HCT116 (cell line): ENCODE data around the gene STX16. TPM values are rescaled to one million over a fixed set of nuclear protein-coding genes. Genes with fewer than 3 reads are reported as not detected.

Experiments
- ATAC-seq: fragments of 200-7000 bp; cut with Tn5 transposase; 2 replicates; pipeline ENCODE4 v1.9.1; 2020; ENCODE audit warnings: mild to moderate bottlenecking, moderate library complexity
- BruUV-seq: library from RNA; stranded (reverse); fragments of 400-500 nt; replicated peaks from 2 replicates; lab custom pipeline; 2021; lab: Mats Ljungman, UMichigan
- CTCF ChIA-PET: fragments of 300-600 bp; sonication (Branson Sonifier 250); formaldehyde crosslinking; loops from one replicate; lab custom pipeline; 2021; ENCODE audit warnings: antibody characterized with exemption; lab: Charles Lee
- POLR2A ChIA-PET: fragments of 300-600, 350-600 bp; sonication (Branson Sonifier 250); formaldehyde crosslinking; loops from one replicate; lab custom pipeline; 2021; ENCODE audit warnings: antibody characterized with exemption; lab: Charles Lee
- RAD21 ChIA-PET, 2 experiments: fragments of 300-600 bp; sonication (Branson Sonifier 250); formaldehyde crosslinking; loops; one replicate each; lab custom pipeline; 2023; ENCODE audit warnings: low total read pairs in 2 of 2; ENCODE audit not compliant: uncharacterized antibody in 2 of 2, unreplicated experiment in 2 of 2, low non-redundant PET in 1 of 2; lab: Charles Lee
- DNase-seq: peaks from one replicate; pipeline ENCODE4 v3.0.0-alpha.2; 2010; ENCODE audit warnings: low read depth, low spot score
- H2AFZ ChIP-seq: fragments of 200-600 bp; shearing (Covaris generic), sonication (generic); 2 replicates; pipeline ENCODE4 v1.6.1; 2017; ENCODE audit warnings: low read depth, mixed run types, mixed read lengths, antibody characterized with exemption, low read length; ENCODE audit not compliant: poor library complexity, severe bottlenecking
- H3K27ac ChIP-seq: 2 replicates; pipeline ENCODE4 v1.5.1; 2012; ENCODE audit warnings: low read depth, low read length
- H3K27me3 ChIP-seq: fragments of 200-600 bp; sonication (generic); 2 replicates; pipeline ENCODE4 v1.6.1; 2016; ENCODE audit warnings: mixed run types, low read length, mixed read lengths; ENCODE audit not compliant: insufficient read depth
- H3K36me3 ChIP-seq, 2 experiments: fragments of 200-500 bp in 1 of 2; fragments of 200-600 bp in 1 of 2; sonication (Bioruptor generic) in 1 of 2; sonication (generic) in 1 of 2; 2 replicates each; pipeline versions ENCODE4 v1.5.1 to v1.6.1; 2014 to 2016; ENCODE audit warnings: low read length in 2 of 2, inconsistent platforms in 1 of 2, mixed read lengths in 1 of 2, mixed run types in 1 of 2; ENCODE audit not compliant: insufficient read depth in 2 of 2, control insufficient read depth in 1 of 2
- H3K4me1 ChIP-seq, 2 experiments: fragments of 200-600 bp in 1 of 2; sonication (generic) in 1 of 2; 2 replicates each; pipeline versions ENCODE4 v1.5.1 to v1.6.1; 2012 to 2017; ENCODE audit warnings: low read length in 2 of 2, inconsistent platforms in 1 of 2, mild to moderate bottlenecking in 1 of 2, mixed read lengths in 1 of 2, mixed run types in 1 of 2, moderate library complexity in 1 of 2; ENCODE audit not compliant: insufficient read depth in 2 of 2, control insufficient read depth in 1 of 2
- H3K4me2 ChIP-seq: fragments of 200-600 bp; sonication (generic); 2 replicates; pipeline ENCODE4 v1.6.1; 2017; ENCODE audit warnings: mixed run types, low read length, mixed read lengths
- H3K4me3 ChIP-seq, 2 experiments: fragments of 200-600 bp in 1 of 2; sonication (generic) in 1 of 2; replicated peaks in 1 of 2; 2 replicates each; pipeline ENCODE4 v1.5.1; 2011 to 2016; ENCODE audit warnings: low read length in 2 of 2, control low read depth in 1 of 2, low read depth in 1 of 2, mild to moderate bottlenecking in 1 of 2, mixed read lengths in 1 of 2, mixed run types in 1 of 2
- H3K79me2 ChIP-seq: fragments of 200-600 bp; sonication (generic); 2 replicates; pipeline ENCODE4 v1.6.1; 2017; ENCODE audit warnings: mild to moderate bottlenecking, mixed run types, low read length, moderate library complexity, mixed read lengths; ENCODE audit not compliant: insufficient read depth
- H3K9ac ChIP-seq: fragments of 200-600 bp; sonication (generic); 2 replicates; pipeline ENCODE4 v1.6.1; 2016; ENCODE audit warnings: low read length, mixed read lengths
- H3K9me2 ChIP-seq: fragments of 200-600 bp; sonication (generic), shearing (Covaris generic); 2 replicates; pipeline ENCODE4 v1.6.1; 2017; ENCODE audit warnings: mixed run types, mild to moderate bottlenecking, moderate library complexity; ENCODE audit not compliant: insufficient read depth
- H3K9me3 ChIP-seq, 2 experiments: fragments of 200-500 bp in 1 of 2; fragments of 200-600 bp in 1 of 2; sonication (Bioruptor generic) in 1 of 2; sonication (generic) in 1 of 2; 2 replicates each; pipeline ENCODE4 v1.6.1; 2014 to 2017; ENCODE audit warnings: low read length in 2 of 2, mixed read lengths in 2 of 2, inconsistent platforms in 1 of 2, low read depth in 1 of 2, mild to moderate bottlenecking in 1 of 2, mixed run types in 1 of 2, moderate library complexity in 1 of 2; ENCODE audit not compliant: control insufficient read depth in 1 of 2, insufficient read depth in 1 of 2
- H4K20me1 ChIP-seq: fragments of 200-600 bp; sonication (generic), shearing (Covaris generic); 2 replicates; pipeline ENCODE4 v1.6.1; 2017; ENCODE audit warnings: mixed run types, mild to moderate bottlenecking, moderate library complexity; ENCODE audit not compliant: insufficient read depth
- ATF3 ChIP-seq: IDR thresholded peaks from 2 replicates; pipeline ENCODE4 v1.6.1; 2012
- EGR1 ChIP-seq: IDR thresholded peaks from 2 replicates; pipeline ENCODE4 v1.6.1; 2012; ENCODE audit warnings: low read depth
- EZH2phosphoT487 ChIP-seq: fragments of 200-600 bp; IDR thresholded peaks from 2 replicates; pipeline ENCODE4 v1.6.1; 2018; ENCODE audit warnings: antibody characterized with exemption, borderline replicate concordance
- MAX ChIP-seq: IDR thresholded peaks from 2 replicates; pipeline ENCODE4 v1.6.1; 2012
- POLR2A ChIP-seq: IDR thresholded peaks from 2 replicates; pipeline ENCODE4 v1.7.0; 2011; ENCODE audit warnings: borderline replicate concordance; ENCODE audit not compliant: insufficient read depth, insufficient read length; ENCODE audit errors: extremely low read depth
- RAD21 ChIP-seq: IDR thresholded peaks from 2 replicates; pipeline ENCODE4 v1.6.1; 2012; ENCODE audit warnings: low read depth, mild to moderate bottlenecking
- REST ChIP-seq: IDR thresholded peaks from 2 replicates; pipeline ENCODE4 v1.6.1; 2012; ENCODE audit warnings: low read depth
- SIN3A ChIP-seq: IDR thresholded peaks from 2 replicates; pipeline ENCODE4 v1.6.1; 2012; ENCODE audit warnings: low read depth
- SP1 ChIP-seq: IDR thresholded peaks from 2 replicates; pipeline ENCODE4 v1.6.1; 2012; ENCODE audit warnings: low read depth
- SRF ChIP-seq: IDR thresholded peaks from 2 replicates; pipeline ENCODE4 v1.6.1; 2012; ENCODE audit warnings: low read depth
- TCF7L2 ChIP-seq: IDR thresholded peaks from 2 replicates; pipeline ENCODE4 v1.7.0; 2011; ENCODE audit warnings: borderline replicate concordance, inconsistent platforms; ENCODE audit not compliant: insufficient read depth, insufficient read length; ENCODE audit errors: extremely low read depth
- YY1 ChIP-seq: IDR thresholded peaks from 2 replicates; pipeline ENCODE4 v1.6.1; 2011; ENCODE audit warnings: low read length, low read depth, moderate library complexity, mild to moderate bottlenecking; ENCODE audit not compliant: insufficient replicate concordance; ENCODE audit errors: extremely low read depth
- ZBTB33 ChIP-seq: IDR thresholded peaks from 2 replicates; pipeline ENCODE4 v1.6.1; 2011; ENCODE audit warnings: mild to moderate bottlenecking, low read length, moderate library complexity; ENCODE audit not compliant: insufficient replicate concordance; ENCODE audit errors: extremely low read depth
- intact Hi-C: fragments of 100-400 bp; cut with micrococcal nuclease; formaldehyde crosslinking; loops from 2 replicates; pipeline ENCODE4 v1.10.0; 2022
- total RNA-seq: library from RNA; stranded (reverse); gene quantifications from one replicate; pipeline ENCODE4 v1.2.1, GENCODE V29; 2021; ENCODE audit not compliant: unreplicated experiment

The STX16 gene
- total RNA-seq, 1 experiment from 2014 or later = 55.1 TPM

- Histone ChIP-seq H3K9me3 (no peaks in the 10 kb centered on the region), H3K4me2 (no peak overlapping the region), H4K20me1 (no peaks in the 10 kb centered on the region), H3K27ac (no peak overlapping the region), H3K4me3 (no peak overlapping the region), H2AFZ (no peak overlapping the region), H3K9me2 (no peaks in the 10 kb centered on the region), H3K4me1 (peaks cover 0 to 3% of the 10 kb centered on the region in 2 experiments; a peak in 1 of 4 replicates), H3K36me3 (no peaks in the 10 kb centered on the region), H3K79me2 (no peaks in the 10 kb centered on the region), H3K27me3 (0 out of 2 replicates have a peak, but pooled peaks cover 4% of the 10 kb centered on the region), H3K9ac (no peak overlapping the region)
- ChIA-PET RAD21 (no interaction called here), POLR2A (interaction anchor here (0.8 kb wide), 1 partner anchor 15 kb away, joined by 3 read pairs; no protein-coding TSS in a partner anchor), CTCF (interaction anchor here (0.7 kb wide), 1 partner anchor 20 kb away, joined by 3 read pairs; no protein-coding TSS in a partner anchor)
- TF ChIP-seq SRF = no peak
- no peak for TF ChIP-seq ATF3
- TF ChIP-seq EZH2phosphoT487 = no peak
- no peak for TF ChIP-seq EGR1
- TF ChIP-seq SIN3A = no peak
- no peak for TF ChIP-seq YY1
- TF ChIP-seq ZBTB33 = no peak
- TF ChIP-seq MAX = no peak
- no peak for TF ChIP-seq TCF7L2
- no peak for TF ChIP-seq REST
- TF ChIP-seq RAD21 = no peak
- TF ChIP-seq SP1 = no peak
- no peak for TF ChIP-seq POLR2A
- no peak for DNase-seq
- no peak for ATAC-seq
- no TSS peak for BruUV-seq
- intact Hi-C loops = no loop called here
Observed at GRCh38 chr20:58636396-58636982, 14.6 kb upstream of the STX16 start.
